HK-2 (cell line): ENCODE results near the gene SLC22A12.

ENCODE experiments used
- DNase-seq: peaks from one replicate; pipeline ENCODE4 v3.0.0-alpha.2; 2018; ENCODE audit not compliant: unreplicated experiment

The SLC22A12 gene

GRCh38 chr11:64647019-64647779, 56.2 kb downstream of the SLC22A12 start:
- DNase-seq: no peak

DNA sequence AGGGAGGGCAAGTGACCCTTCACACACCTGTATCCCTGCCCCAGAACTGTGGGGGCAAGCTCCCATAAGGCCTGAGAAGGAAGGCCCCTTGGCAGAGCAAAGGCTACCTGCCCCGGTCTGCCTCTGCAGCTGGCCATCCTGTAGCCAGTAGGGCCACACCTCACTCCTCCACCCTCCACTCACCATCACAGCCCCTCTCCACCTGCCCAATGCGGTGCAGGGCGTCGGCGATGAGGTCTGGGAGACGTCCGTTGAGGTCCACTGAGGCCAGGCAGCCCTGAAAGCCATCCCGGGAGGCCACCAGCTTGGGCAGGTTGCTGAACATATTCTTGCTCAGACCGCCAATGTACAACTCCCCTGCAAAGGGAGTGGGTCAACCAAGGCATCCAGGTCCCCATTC, 57.5 kb downstream of the SLC22A12 start:
- no peak for DNase-seq

DNA sequence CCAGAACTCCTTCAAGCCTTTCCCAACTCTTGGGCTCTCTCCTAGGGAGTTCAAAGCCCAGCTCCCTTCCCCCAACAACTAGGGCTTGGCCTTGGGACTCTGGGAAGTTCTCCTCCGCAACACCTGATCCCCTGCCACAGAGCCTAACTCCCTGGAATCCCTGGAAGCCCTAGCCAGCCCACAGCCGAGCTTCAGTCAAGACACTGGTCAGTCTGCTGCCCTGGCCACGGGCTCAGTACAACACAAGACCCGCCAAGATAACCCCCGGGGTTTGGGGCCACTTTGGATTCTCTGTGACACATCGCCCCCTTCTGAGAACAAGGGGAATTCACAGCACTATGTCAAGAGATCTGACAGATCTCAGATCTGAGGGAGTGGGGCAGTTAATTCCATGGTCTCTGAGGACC, 58.3 kb downstream of the SLC22A12 start:
- no peak for DNase-seq

DNA sequence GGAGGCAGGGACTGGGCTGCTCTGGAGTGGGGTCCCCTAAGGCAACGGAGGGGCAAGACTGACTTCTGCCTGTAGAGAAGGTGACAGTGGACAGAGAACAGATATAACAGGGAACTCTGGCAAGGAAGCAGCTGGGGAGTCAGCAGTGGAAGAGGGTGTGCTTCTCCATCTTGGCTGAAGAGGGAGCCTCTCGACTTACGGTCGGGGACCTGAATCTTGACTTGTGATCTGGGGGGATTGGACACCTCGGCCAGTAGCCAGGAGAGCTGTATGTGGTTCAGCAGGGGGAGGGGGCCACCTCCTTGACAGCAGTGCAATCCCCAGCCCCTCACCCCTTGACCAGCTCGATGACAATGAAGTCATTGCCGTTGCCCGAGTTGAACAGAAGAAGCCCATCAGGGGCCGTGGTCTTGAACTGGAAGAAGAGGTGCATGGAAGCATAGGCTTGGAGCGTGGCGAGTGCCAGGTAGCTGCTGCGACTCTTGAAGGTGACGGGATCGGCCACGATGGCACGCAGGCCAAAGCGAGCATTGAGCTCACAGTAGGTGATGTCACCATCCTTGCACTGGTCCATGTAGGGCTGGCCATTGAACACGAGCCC, 60.0 kb downstream of the SLC22A12 start:
- no peak for DNase-seq
